Nephron progenitor cell (in vitro differentiated cells): ENCODE measurements around the gene CALHM2.

Source experiments
- DNase-seq: peaks from one replicate; pipeline ENCODE4 v3.0.0; 2021
- H3K27ac Mint-ChIP-seq: 2 replicates; pipeline ENCODE4 v1.8.0; 2021; ENCODE audit warnings: mild to moderate bottlenecking, moderate library complexity, mixed read lengths
- H3K27me3 Mint-ChIP-seq: 2 replicates; pipeline ENCODE4 v1.8.0; 2021; ENCODE audit warnings: mild to moderate bottlenecking, low read depth, mixed read lengths; ENCODE audit not compliant: poor library complexity
- H3K36me3 Mint-ChIP-seq: 2 replicates; pipeline ENCODE4 v1.8.0; 2021; ENCODE audit warnings: low read depth, mixed read lengths
- H3K4me1 Mint-ChIP-seq: 2 replicates; pipeline ENCODE4 v1.8.0; 2021; ENCODE audit warnings: mixed read lengths
- H3K4me3 Mint-ChIP-seq: 2 replicates; pipeline ENCODE4 v1.8.0; 2021; ENCODE audit warnings: mild to moderate bottlenecking, moderate library complexity, mixed read lengths
- H3K9me3 Mint-ChIP-seq: 2 replicates; pipeline ENCODE4 v1.8.0; 2021; ENCODE audit warnings: mild to moderate bottlenecking, moderate library complexity, mixed read lengths
- CTCF ChIP-seq: fragments of 200-600 bp; sonication (generic); IDR thresholded peaks from 2 replicates; pipeline ENCODE4 v1.5.0; 2021; ENCODE audit warnings: antibody characterized with exemption

Gene CALHM2

DNA sequence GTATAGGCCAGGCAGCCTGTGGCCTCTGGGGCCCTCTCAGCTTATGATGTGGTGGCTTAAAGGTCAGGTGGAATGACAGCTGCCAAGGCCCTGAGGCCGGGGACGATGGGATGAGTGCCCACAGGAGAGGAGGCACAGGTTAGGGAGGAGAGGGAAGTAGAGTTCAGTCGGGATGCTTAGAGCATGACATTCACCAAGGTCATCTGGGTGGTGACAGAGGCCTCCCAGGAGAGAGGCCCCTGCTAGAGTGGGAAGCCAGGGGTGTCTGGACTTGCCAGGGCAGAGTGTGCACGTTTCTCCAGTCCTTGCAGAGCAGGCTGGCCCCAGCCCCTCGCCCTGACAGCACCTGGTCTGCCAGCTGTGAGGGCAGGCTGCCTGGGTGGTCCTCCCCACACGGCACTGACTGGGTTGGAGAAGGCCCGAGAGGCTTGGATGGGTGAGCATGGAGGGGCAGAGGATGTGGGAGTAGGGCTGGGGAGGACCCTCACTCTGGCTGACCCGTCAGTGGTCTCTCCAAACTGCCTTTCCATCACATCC lies 5.1 kb upstream of the CALHM2 start:
- peak overlapping the region; percentile 82 for H3K27ac Mint-ChIP-seq
- no peak for DNase-seq
- no peaks in the 10 kb centered on the region for H3K9me3 Mint-ChIP-seq
- peaks cover 10% of the 10 kb centered on the region for H3K27me3 Mint-ChIP-seq
- no peak overlapping the region for H3K4me3 Mint-ChIP-seq
- H3K4me1 Mint-ChIP-seq: peaks cover 37% of the 10 kb centered on the region
- TF ChIP-seq CTCF: no peak
- H3K36me3 Mint-ChIP-seq: no peaks in the 10 kb centered on the region

DNA sequence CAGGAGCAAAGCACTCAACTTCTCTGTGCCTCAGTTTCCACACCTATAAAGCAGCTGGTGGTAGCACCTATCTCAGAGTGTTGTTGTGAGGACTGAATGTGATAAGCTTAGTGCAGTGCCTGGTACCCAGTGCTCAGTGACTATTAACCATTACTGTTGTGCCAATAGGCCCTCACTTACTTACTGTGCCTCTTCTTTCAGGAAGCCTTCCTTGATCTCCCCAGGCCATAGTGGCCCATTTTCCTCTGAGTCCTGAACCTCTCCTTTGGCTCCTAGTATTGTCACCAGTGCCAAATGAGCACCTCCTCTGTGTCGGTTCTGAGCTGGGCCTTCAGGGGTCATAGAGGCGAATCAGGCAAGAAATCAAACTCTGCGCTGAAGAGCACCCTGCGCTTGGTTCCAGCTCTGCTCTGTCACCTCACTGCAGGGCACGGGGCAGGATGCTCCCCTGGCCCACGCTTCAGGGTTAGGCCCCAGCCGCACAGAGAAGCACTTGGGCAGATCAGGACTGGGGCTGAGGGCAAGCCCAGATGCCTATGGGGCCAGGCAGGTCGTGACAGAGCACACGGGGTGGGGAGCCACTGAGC lies 4.0 kb upstream of the CALHM2 start:
- no peak for TF ChIP-seq CTCF
- H3K4me1 Mint-ChIP-seq: peaks cover 45% of the 10 kb centered on the region
- H3K4me3 Mint-ChIP-seq: no peak overlapping the region
- no peaks in the 10 kb centered on the region for H3K36me3 Mint-ChIP-seq
- H3K9me3 Mint-ChIP-seq: no peaks in the 10 kb centered on the region
- peaks cover 10% of the 10 kb centered on the region for H3K27me3 Mint-ChIP-seq
- H3K27ac Mint-ChIP-seq: no peak overlapping the region
- no peak for DNase-seq

GRCh38 chr10:103455235-103455634 lies 3.1 kb upstream of the CALHM2 start:
- Mint-ChIP-seq H3K36me3 (no peaks in the 10 kb centered on the region), H3K4me1 (peaks cover 52% of the 10 kb centered on the region), H3K9me3 (no peaks in the 10 kb centered on the region), H3K27me3 (peaks cover 10% of the 10 kb centered on the region), H3K4me3 (no peak overlapping the region), H3K27ac (no peak overlapping the region)
- no peak for TF ChIP-seq CTCF
- no peak for DNase-seq

- Mint-ChIP-seq H3K4me1 (peaks cover 49% of the 10 kb centered on the region), H3K36me3 (peaks cover 7% of the 10 kb centered on the region), H3K27me3 (peaks cover 10% of the 10 kb centered on the region), H3K4me3 (no peak overlapping the region), H3K9me3 (no peaks in the 10 kb centered on the region), H3K27ac (no peak overlapping the region)
- no peak for DNase-seq
- no peak for TF ChIP-seq CTCF
These were observed 1.9 kb upstream of the CALHM2 start for GRCh38 chr10:103454026-103454425.

GRCh38 chr10:103452506-103453230 lies 498 bp upstream of the CALHM2 start:
- Mint-ChIP-seq H3K27me3 (peaks cover 10% of the 10 kb centered on the region), H3K4me1 (peaks cover 48% of the 10 kb centered on the region), H3K27ac (no peak overlapping the region), H3K36me3 (peaks cover 17% of the 10 kb centered on the region), H3K4me3 (peak overlapping the region; percentile 80), H3K9me3 (no peaks in the 10 kb centered on the region)
- TF ChIP-seq CTCF: no peak
- DNase-seq: no peak
